Suprapubic skin (tissue), 4 donors: ENCODE data around the gene EXD3. TPM values are rescaled to one million over a fixed set of nuclear protein-coding genes. Genes with fewer than 3 reads are reported as not detected.

Experiments
- DNase-seq, 2 donors: peaks; one replicate each; pipeline ENCODE4 v3.0.0-alpha.2; 2019; ENCODE audit warnings: low spot score in 2 of 2
- H3K27ac ChIP-seq: fragments of 200-600 bp; sonication (generic); one replicate; pipeline ENCODE4 v1.5.1; 2019
- H3K27me3 ChIP-seq: fragments of 200-600 bp; sonication (generic); one replicate; pipeline ENCODE4 v1.5.1; 2019
- H3K36me3 ChIP-seq: fragments of 200-600 bp; sonication (generic); one replicate; pipeline ENCODE4 v1.5.1; 2019
- H3K4me1 ChIP-seq: fragments of 200-600 bp; sonication (generic); one replicate; pipeline ENCODE4 v1.5.1; 2019
- H3K4me3 ChIP-seq: fragments of 200-600 bp; sonication (generic); one replicate; pipeline ENCODE4 v1.5.1; 2019; ENCODE audit warnings: mild to moderate bottlenecking
- H3K9me3 ChIP-seq: fragments of 200-600 bp; sonication (generic); one replicate; pipeline ENCODE4 v1.5.1; 2019
- CTCF ChIP-seq, 2 donors: fragments of 200-600 bp in 1 of 2; fragments of 450-650 bp in 1 of 2; sonication (generic) in 1 of 2; IDR thresholded peaks; one replicate each; pipeline ENCODE4 v1.5.1; 2016 to 2019; ENCODE audit warnings: antibody characterized with exemption in 2 of 2, mild to moderate bottlenecking in 1 of 2, moderate library complexity in 1 of 2
- EP300 ChIP-seq: sonication (generic); formaldehyde crosslinking; IDR thresholded peaks from one replicate; pipeline ENCODE4 v1.6.1; 2017; ENCODE audit warnings: antibody characterized with exemption
- POLR2A ChIP-seq, 2 donors: fragments of 450-650 bp; IDR thresholded peaks; one replicate each; pipeline ENCODE4 v1.6.1; 2017; ENCODE audit warnings: antibody characterized with exemption in 2 of 2, mild to moderate bottlenecking in 2 of 2, moderate library complexity in 2 of 2
- POLR2AphosphoS5 ChIP-seq, 3 donors: sonication (generic); formaldehyde crosslinking; IDR thresholded peaks; one replicate each; pipeline ENCODE4 v1.6.1; 2017; ENCODE audit warnings: antibody characterized with exemption in 3 of 3
- WGBS: methylation state at CpG from one replicate; pipeline ENCODE4 v1.1.5; 2018; 5-methylcytosine and 5-hydroxymethylcytosine counted together
- total RNA-seq, 4 donors: library from RNA; depleted of rRNA; stranded (reverse); fragments of >200 nt; gene quantifications; one replicate each; pipeline ENCODE4 v1.1.0, GENCODE V29; 2016

Gene EXD3
- total RNA-seq, 4 donors from 2014 or later: 7.3 to 54.0 (median 16.4) TPM

DNA sequence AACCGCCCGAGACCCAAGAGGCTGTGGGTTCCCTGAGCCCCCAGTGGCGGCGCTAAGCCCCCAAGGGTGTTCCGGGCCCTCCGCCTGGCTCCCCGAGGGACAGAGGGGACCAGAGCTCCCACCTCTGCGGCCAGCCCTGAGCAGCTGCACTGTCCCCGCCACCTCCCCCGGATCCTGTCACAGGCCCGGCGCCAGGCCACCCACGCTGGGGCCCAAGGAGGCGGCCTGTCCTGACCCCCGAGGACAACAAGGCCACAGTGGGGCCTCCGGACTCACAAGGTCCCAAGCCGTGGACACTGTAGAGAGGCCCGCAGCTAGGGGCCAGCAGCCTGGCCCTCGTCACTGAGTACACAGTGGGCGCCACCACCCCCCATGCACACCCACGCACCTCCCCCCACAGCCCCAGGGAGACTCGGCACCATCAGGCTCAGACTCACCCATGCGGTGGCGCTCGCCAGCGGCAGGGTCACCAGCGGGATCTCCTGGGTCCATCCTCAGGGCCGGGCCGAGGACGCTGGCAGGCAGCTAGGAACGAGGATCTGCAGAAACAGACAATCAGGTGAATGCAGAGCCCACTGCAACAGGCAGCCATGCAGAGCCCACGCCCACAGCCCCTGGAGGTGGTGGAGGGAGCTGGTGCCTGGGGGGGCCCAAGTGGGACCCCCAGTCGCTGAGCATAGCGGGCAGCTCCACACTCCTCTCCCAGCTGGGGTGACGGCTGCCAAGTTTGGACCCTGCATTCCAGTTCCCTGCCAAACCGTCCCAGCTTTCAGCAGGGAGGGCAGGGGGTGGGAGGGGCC lies 27.9 kb downstream of the EXD3 start:
- Histone ChIP-seq H3K4me3 (no peak overlapping the region), H3K4me1 (peaks cover 5% of the 10 kb centered on the region), H3K27me3 (no peaks in the 10 kb centered on the region), H3K36me3 (peaks cover 27% of the 10 kb centered on the region), H3K27ac (no peak overlapping the region), H3K9me3 (no peaks in the 10 kb centered on the region)
- TF ChIP-seq EP300 (no peak), CTCF (IDR thresholded peaks at IDR 0.05) (no peak), POLR2AphosphoS5 (IDR thresholded peaks at IDR 0.05) (no peak), POLR2A (IDR thresholded peaks at IDR 0.05) (no peak)
- 97% methylated on average over 21 of the region's 36 CpGs for WGBS
- DNase-seq: no peak

- H3K27me3 ChIP-seq: no peaks in the 10 kb centered on the region
- TF ChIP-seq CTCF (IDR thresholded peaks at IDR 0.05) (no peak), POLR2AphosphoS5 (IDR thresholded peaks at IDR 0.05) (no peak), POLR2A (IDR thresholded peaks at IDR 0.05) (no peak), EP300 (no peak)
- no peak for DNase-seq
- H3K27ac ChIP-seq: no peak overlapping the region
- peaks cover 37% of the 10 kb centered on the region for H3K36me3 ChIP-seq
- no peak overlapping the region for H3K4me3 ChIP-seq
- 93% methylated on average over 16 of the region's 28 CpGs for WGBS
- no peaks in the 10 kb centered on the region for H3K9me3 ChIP-seq
- peaks cover 5% of the 10 kb centered on the region for H3K4me1 ChIP-seq
These were observed 29.5 kb downstream of the EXD3 start for GRCh38 chr9:137393176-137394150.

- TF ChIP-seq CTCF (IDR thresholded peaks at IDR 0.05) (no peak), POLR2AphosphoS5 (IDR thresholded peaks at IDR 0.05) (no peak), EP300 (no peak), POLR2A (IDR thresholded peaks at IDR 0.05) (no peak)
- peaks cover 5% of the 10 kb centered on the region for H3K4me1 ChIP-seq
- no peak overlapping the region for H3K4me3 ChIP-seq
- no peaks in the 10 kb centered on the region for H3K27me3 ChIP-seq
- DNase-seq: no peak
- H3K9me3 ChIP-seq: no peaks in the 10 kb centered on the region
- H3K27ac ChIP-seq: no peak overlapping the region
- peaks cover 37% of the 10 kb centered on the region for H3K36me3 ChIP-seq
- WGBS: 98% methylated on average over 7 of the region's 23 CpGs
These were observed 30.5 kb downstream of the EXD3 start for GRCh38 chr9:137392232-137393007.

GRCh38 chr9:137391411-137391754 lies 31.6 kb downstream of the EXD3 start:
- DNase-seq: no peak
- H3K27ac ChIP-seq: no peak overlapping the region
- H3K27me3 ChIP-seq: no peaks in the 10 kb centered on the region
- no CpG with 5 or more reads among the region's 22 CpGs for WGBS
- H3K36me3 ChIP-seq: peaks cover 37% of the 10 kb centered on the region
- H3K4me3 ChIP-seq: no peak overlapping the region
- H3K9me3 ChIP-seq: no peaks in the 10 kb centered on the region
- TF ChIP-seq POLR2AphosphoS5 (IDR thresholded peaks at IDR 0.05): no peak
- no peak for TF ChIP-seq EP300
- TF ChIP-seq CTCF (IDR thresholded peaks at IDR 0.05): no peak
- TF ChIP-seq POLR2A (IDR thresholded peaks at IDR 0.05): no peak
- H3K4me1 ChIP-seq: peaks cover 5% of the 10 kb centered on the region
